OCI-LY7 (cell line): ENCODE measurements around the gene C1orf35. TPM values are rescaled to one million over a fixed set of nuclear protein-coding genes. Genes with fewer than 3 reads are reported as not detected.

ENCODE experiments used
- BruUV-seq: library from RNA; stranded (reverse); fragments of 400-500 nt; replicated peaks from 2 replicates; lab custom pipeline; 2021; lab: Mats Ljungman, UMichigan
- CTCF ChIA-PET: fragments of 300-600 bp; sonication (Branson Sonifier 250); formaldehyde crosslinking; loops from one replicate; lab custom pipeline; 2022; ENCODE audit warnings: antibody characterized with exemption; ENCODE audit not compliant: unreplicated experiment; lab: Charles Lee
- POLR2A ChIA-PET: fragments of 300-600 bp; sonication (Branson Sonifier 250); formaldehyde crosslinking; loops from one replicate; lab custom pipeline; 2022; ENCODE audit warnings: antibody characterized with exemption; lab: Charles Lee
- DNase-seq: peaks from one replicate; pipeline ENCODE4 v3.0.0-alpha.2; 2015; ENCODE audit warnings: low spot score
- H2AFZ ChIP-seq: fragments of 200-600 bp; sonication (generic), shearing (Covaris generic); 2 replicates; pipeline ENCODE4 v1.6.1; 2014; ENCODE audit warnings: mild to moderate bottlenecking, antibody characterized with exemption, low read length, moderate library complexity
- H3K27ac ChIP-seq: fragments of 200-600 bp; sonication (generic); 2 replicates; pipeline ENCODE4 v1.5.1; 2014; ENCODE audit warnings: mixed run types, low read depth, mild to moderate bottlenecking, moderate library complexity, low read length, inconsistent platforms; ENCODE audit not compliant: poor library complexity, severe bottlenecking
- H3K36me3 ChIP-seq: fragments of 200-600 bp; sonication (generic); 2 replicates; pipeline ENCODE4 v1.6.1; 2014; ENCODE audit warnings: mild to moderate bottlenecking, antibody characterized with exemption, low read length, moderate library complexity, mixed read lengths; ENCODE audit not compliant: insufficient read depth
- H3K4me1 ChIP-seq: fragments of 200-600 bp; sonication (generic); 2 replicates; pipeline ENCODE4 v1.5.1; 2014; ENCODE audit warnings: mild to moderate bottlenecking, low read length; ENCODE audit not compliant: insufficient read depth, poor library complexity, severe bottlenecking
- H3K4me2 ChIP-seq: fragments of 200-600 bp; sonication (generic); 2 replicates; pipeline ENCODE4 v1.6.1; 2014; ENCODE audit warnings: mild to moderate bottlenecking, low read length
- H3K4me3 ChIP-seq: fragments of 200-600 bp; sonication (generic); 2 replicates; pipeline ENCODE4 v1.5.1; 2014; ENCODE audit warnings: mild to moderate bottlenecking, low read depth, low read length; ENCODE audit not compliant: poor library complexity, severe bottlenecking
- H3K79me2 ChIP-seq: fragments of 200-600 bp; sonication (generic); 2 replicates; pipeline ENCODE4 v1.6.1; 2016; ENCODE audit warnings: low read depth, mild to moderate bottlenecking, low read length, moderate library complexity, mixed read lengths; ENCODE audit not compliant: insufficient read depth
- H3K9me2 ChIP-seq: fragments of 200-600 bp; sonication (generic); 2 replicates; pipeline ENCODE4 v1.6.1; 2016; ENCODE audit warnings: mild to moderate bottlenecking, low read length, mixed read lengths; ENCODE audit not compliant: insufficient read depth
- H3K9me3 ChIP-seq: fragments of 200-600 bp; sonication (generic); 2 replicates; pipeline ENCODE4 v1.6.1; 2014; ENCODE audit warnings: mild to moderate bottlenecking, mixed run types, low read length, mixed read lengths
- H4K20me1 ChIP-seq: fragments of 200-600 bp; sonication (generic); 2 replicates; pipeline ENCODE4 v1.6.1; 2014; ENCODE audit warnings: mild to moderate bottlenecking, antibody characterized with exemption, low read length, moderate library complexity, mixed read lengths; ENCODE audit not compliant: insufficient read depth
- EZH2phosphoT487 ChIP-seq: fragments of 200-600 bp; sonication (generic); IDR thresholded peaks from 2 replicates; pipeline ENCODE4 v1.6.1; 2018; ENCODE audit warnings: low read depth, borderline replicate concordance, mild to moderate bottlenecking, mixed run types, antibody characterized with exemption, low read length, moderate library complexity, mixed read lengths
- intact Hi-C: fragments of 100-400 bp; cut with micrococcal nuclease; formaldehyde crosslinking; loops from one replicate; pipeline ENCODE4 v1.10.0; 2022; ENCODE audit not compliant: unreplicated experiment
- total RNA-seq, 2 experiments: library from RNA; depleted of rRNA in 1 of 2; stranded (reverse); fragments of >200 nt in 1 of 2; shearing (Covaris generic) in 1 of 2; gene quantifications; 2 replicates each; pipeline ENCODE4 v1.2.3, GENCODE V29; 2014 to 2022
- TF ChIP-seq, protein P1 (sequence below): fragments of 200-600 bp; sonication (generic); conservative IDR thresholded peaks from 2 replicates; pipeline ENCODE4 v1.5.1; 2014; ENCODE audit warnings: mild to moderate bottlenecking, antibody characterized with exemption, low read length, moderate library complexity, mixed read lengths

C1orf35 gene
- total RNA-seq, 2 experiments from 2014 or later = 30.7 to 33.3 TPM

GRCh38 chr1:228105270-228105995, 2.3 kb upstream of the C1orf35 start:
- DNase-seq = no peak
- Histone ChIP-seq H3K4me2 (no peak overlapping the region), H4K20me1 (no peaks in the 10 kb centered on the region; the same call in 1 of the 2 replicates), H3K9me3 (no peaks in the 10 kb centered on the region), H3K4me3 (no peak overlapping the region), H3K36me3 (peaks cover 21% of the 10 kb centered on the region; the same call in 1 of the 2 replicates), H3K4me1 (peaks cover 36% of the 10 kb centered on the region), H3K9me2 (no peaks in the 10 kb centered on the region), H2AFZ (no peak overlapping the region), H3K27ac (no peak overlapping the region), H3K79me2 (peaks cover 8% of the 10 kb centered on the region)
- ChIA-PET CTCF (no interaction called here), POLR2A (interaction anchor here (0.9 kb wide), 1 partner anchor 21 kb away, joined by 3 read pairs; no protein-coding TSS in a partner anchor)
- intact Hi-C loops = no loop called here
- TF ChIP-seq EZH2phosphoT487 = no peak
- TF ChIP-seq, protein P1, sequence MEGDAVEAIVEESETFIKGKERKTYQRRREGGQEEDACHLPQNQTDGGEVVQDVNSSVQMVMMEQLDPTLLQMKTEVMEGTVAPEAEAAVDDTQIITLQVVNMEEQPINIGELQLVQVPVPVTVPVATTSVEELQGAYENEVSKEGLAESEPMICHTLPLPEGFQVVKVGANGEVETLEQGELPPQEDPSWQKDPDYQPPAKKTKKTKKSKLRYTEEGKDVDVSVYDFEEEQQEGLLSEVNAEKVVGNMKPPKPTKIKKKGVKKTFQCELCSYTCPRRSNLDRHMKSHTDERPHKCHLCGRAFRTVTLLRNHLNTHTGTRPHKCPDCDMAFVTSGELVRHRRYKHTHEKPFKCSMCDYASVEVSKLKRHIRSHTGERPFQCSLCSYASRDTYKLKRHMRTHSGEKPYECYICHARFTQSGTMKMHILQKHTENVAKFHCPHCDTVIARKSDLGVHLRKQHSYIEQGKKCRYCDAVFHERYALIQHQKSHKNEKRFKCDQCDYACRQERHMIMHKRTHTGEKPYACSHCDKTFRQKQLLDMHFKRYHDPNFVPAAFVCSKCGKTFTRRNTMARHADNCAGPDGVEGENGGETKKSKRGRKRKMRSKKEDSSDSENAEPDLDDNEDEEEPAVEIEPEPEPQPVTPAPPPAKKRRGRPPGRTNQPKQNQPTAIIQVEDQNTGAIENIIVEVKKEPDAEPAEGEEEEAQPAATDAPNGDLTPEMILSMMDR = no peak
- no TSS peak for BruUV-seq

DNA sequence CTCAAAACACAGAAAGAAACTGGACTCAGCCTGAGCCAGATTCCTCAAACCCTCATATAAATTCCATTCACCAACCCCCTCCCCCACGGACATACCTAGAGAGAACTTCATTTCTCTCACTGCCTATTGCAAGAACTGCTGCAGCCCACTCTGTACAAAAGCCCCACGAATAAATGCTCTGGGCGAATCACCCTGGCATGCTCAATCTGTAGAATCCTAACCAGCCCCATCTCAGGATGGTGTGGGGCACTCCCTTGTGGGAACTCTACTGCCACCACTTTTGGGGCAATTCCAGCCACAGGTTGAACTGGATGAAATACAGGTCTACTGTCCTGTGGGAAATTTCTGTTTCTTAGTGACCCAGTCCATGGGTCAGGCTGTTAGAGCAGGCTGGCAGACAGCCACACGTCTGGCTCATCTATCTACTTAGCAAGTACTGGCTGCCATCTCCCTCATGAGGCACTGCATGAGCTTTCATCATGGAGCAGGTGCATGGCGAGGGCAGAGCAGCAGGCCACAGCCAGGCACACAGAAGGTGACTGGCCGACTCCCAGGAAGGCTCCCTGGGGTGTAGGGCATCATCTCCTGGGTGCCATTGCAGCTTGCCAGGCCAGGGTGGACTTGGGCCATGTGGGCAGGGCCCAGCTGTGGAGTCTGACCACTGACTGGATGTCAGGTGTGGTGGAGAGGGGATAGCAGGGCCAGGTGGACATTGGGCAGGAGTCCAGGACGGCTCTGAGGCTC, 1.6 kb upstream of the C1orf35 start:
- CTCF ChIA-PET = no interaction called here
- H3K36me3 ChIP-seq = peaks cover 28% of the 10 kb centered on the region
- DNase-seq = no peak

More for the DNA sequence above, 1.6 kb upstream of the C1orf35 start:
- no peaks in the 10 kb centered on the region for H3K9me2 ChIP-seq
- H3K4me1 ChIP-seq = peaks cover 31% of the 10 kb centered on the region
- H4K20me1 ChIP-seq = no peaks in the 10 kb centered on the region; the same call in 1 of the 2 replicates
- intact Hi-C loops = no loop called here
- TF ChIP-seq, protein P1 = no peak
- no peak for TF ChIP-seq EZH2phosphoT487
- H3K9me3 ChIP-seq = no peaks in the 10 kb centered on the region
- H3K4me2 ChIP-seq = peak overlapping the region; percentile 74
- H3K79me2 ChIP-seq = peaks cover 8% of the 10 kb centered on the region
- POLR2A ChIA-PET = interaction anchor here (1.2 kb wide), 1 partner anchor 10 kb away, joined by 3 read pairs; no protein-coding TSS in a partner anchor
- no peak overlapping the region for H3K27ac ChIP-seq
- BruUV-seq = no TSS peak
- no peak overlapping the region for H3K4me3 ChIP-seq
- no peak overlapping the region for H2AFZ ChIP-seq
